ENCODE measurements around the gene NEXMIF. TPM values are rescaled to one million over a fixed set of nuclear protein-coding genes. Genes with fewer than 3 reads are reported as not detected.

The NEXMIF gene
- polyA plus RNA-seq, 1 donor from 2014 or later = 12.8 TPM

DNA sequence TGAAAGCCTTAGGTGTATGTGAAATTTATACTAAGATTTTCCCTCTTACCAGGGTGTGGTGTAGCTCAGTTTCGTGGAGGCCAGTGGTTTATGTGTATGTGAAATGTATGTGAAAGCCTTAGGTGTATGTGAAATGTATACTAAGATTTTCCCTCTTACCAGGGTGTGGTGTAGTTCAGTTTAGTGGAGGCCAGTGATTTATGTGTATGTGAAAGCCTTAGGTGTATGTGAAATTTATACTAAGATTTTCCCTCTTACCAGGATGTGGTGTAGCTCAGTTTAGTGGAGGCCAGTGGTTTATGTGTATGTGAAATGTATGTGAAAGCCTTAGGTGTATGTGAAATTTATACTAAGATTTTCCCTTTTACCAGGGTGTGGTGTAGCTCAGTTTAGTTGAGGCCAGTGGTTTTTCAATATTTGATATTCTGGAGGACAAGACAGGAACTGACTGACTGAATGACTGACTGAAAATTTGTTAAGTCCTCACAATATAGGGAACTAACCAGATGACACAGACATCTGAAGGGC lies 143.7 kb downstream of the NEXMIF start:
- no peaks in the 10 kb centered on the region for H3K9me3 ChIP-seq (ENCODE audit: low read length)
- H3K4me3 ChIP-seq (ENCODE audit: low read length) = no peak overlapping the region
- TF ChIP-seq EZH2 (IDR thresholded peaks at IDR 0.05; ENCODE audit: borderline replicate concordance, insufficient read depth, low read length, poor library complexity, severe bottlenecking) (no peak), EP300 (conservative IDR thresholded peaks at IDR 0.05; ENCODE audit: poor library complexity, severe bottlenecking) (no peak), MXI1 (conservative IDR thresholded peaks at IDR 0.05; ENCODE audit: poor library complexity, severe bottlenecking) (no peak), TAF1 (IDR thresholded peaks at IDR 0.05; ENCODE audit: low read depth) (no peak), RAD21 (conservative IDR thresholded peaks at IDR 0.05) (no peak), SMC3 (conservative IDR thresholded peaks at IDR 0.05; ENCODE audit: poor library complexity) (no peak), POLR2AphosphoS5 (IDR thresholded peaks at IDR 0.05) (no peak)
- TF ChIP-seq, protein P1, sequence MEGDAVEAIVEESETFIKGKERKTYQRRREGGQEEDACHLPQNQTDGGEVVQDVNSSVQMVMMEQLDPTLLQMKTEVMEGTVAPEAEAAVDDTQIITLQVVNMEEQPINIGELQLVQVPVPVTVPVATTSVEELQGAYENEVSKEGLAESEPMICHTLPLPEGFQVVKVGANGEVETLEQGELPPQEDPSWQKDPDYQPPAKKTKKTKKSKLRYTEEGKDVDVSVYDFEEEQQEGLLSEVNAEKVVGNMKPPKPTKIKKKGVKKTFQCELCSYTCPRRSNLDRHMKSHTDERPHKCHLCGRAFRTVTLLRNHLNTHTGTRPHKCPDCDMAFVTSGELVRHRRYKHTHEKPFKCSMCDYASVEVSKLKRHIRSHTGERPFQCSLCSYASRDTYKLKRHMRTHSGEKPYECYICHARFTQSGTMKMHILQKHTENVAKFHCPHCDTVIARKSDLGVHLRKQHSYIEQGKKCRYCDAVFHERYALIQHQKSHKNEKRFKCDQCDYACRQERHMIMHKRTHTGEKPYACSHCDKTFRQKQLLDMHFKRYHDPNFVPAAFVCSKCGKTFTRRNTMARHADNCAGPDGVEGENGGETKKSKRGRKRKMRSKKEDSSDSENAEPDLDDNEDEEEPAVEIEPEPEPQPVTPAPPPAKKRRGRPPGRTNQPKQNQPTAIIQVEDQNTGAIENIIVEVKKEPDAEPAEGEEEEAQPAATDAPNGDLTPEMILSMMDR (IDR thresholded peaks at IDR 0.05; ENCODE audit: poor library complexity, severe bottlenecking) = no peak
- TF ChIP-seq, protein P2, sequence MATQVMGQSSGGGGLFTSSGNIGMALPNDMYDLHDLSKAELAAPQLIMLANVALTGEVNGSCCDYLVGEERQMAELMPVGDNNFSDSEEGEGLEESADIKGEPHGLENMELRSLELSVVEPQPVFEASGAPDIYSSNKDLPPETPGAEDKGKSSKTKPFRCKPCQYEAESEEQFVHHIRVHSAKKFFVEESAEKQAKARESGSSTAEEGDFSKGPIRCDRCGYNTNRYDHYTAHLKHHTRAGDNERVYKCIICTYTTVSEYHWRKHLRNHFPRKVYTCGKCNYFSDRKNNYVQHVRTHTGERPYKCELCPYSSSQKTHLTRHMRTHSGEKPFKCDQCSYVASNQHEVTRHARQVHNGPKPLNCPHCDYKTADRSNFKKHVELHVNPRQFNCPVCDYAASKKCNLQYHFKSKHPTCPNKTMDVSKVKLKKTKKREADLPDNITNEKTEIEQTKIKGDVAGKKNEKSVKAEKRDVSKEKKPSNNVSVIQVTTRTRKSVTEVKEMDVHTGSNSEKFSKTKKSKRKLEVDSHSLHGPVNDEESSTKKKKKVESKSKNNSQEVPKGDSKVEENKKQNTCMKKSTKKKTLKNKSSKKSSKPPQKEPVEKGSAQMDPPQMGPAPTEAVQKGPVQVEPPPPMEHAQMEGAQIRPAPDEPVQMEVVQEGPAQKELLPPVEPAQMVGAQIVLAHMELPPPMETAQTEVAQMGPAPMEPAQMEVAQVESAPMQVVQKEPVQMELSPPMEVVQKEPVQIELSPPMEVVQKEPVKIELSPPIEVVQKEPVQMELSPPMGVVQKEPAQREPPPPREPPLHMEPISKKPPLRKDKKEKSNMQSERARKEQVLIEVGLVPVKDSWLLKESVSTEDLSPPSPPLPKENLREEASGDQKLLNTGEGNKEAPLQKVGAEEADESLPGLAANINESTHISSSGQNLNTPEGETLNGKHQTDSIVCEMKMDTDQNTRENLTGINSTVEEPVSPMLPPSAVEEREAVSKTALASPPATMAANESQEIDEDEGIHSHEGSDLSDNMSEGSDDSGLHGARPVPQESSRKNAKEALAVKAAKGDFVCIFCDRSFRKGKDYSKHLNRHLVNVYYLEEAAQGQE (IDR thresholded peaks at IDR 0.05; ENCODE audit: borderline replicate concordance) = no peak
- H3K9ac ChIP-seq (ENCODE audit: low read length) = no peak overlapping the region
- H3K27ac ChIP-seq (ENCODE audit: low read length) = no peak overlapping the region
- no peak overlapping the region for H3K4me2 ChIP-seq (ENCODE audit: low read length)
- H3K9me2 ChIP-seq (ENCODE audit: insufficient read depth, low read length) = no peaks in the 10 kb centered on the region
- no peaks in the 10 kb centered on the region for H3K27me3 ChIP-seq (ENCODE audit: insufficient read depth, low read depth, low read length)
- H3F3A ChIP-seq (ENCODE audit: insufficient read depth, low read length, poor library complexity, severe bottlenecking) = no peaks in the 10 kb centered on the region
- no peaks in the 10 kb centered on the region for H3K36me3 ChIP-seq (ENCODE audit: insufficient read depth, low read length)
- no peak overlapping the region for H2AFZ ChIP-seq (ENCODE audit: low read depth, low read length)
- H4K20me1 ChIP-seq (ENCODE audit: insufficient read depth) = no peaks in the 10 kb centered on the region
- H3K79me2 ChIP-seq (replicated peaks; ENCODE audit: insufficient read depth, low read length) = no peaks in the 10 kb centered on the region

DNA sequence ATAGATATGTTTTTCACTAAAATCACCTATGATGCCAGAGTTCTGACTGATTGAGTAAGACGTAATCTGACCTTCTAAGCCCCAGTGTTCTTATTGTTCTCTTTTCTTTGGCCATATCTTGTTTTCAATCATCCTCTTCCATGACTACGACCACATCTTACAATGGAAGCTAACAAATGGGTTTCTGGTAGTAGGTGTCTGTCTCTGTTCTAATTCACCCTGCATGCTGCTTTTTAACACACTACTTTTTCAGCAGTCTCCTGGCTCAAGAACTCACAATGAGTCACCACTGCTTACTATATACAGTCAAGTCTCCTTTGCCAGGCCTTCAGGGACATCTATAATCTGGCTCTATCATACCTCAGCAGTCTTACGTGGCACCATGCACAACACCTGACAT lies 146.1 kb downstream of the NEXMIF start:
- H3K4me3 ChIP-seq (ENCODE audit: low read length) = no peak overlapping the region
- no peak overlapping the region for H3K27ac ChIP-seq (ENCODE audit: low read length)
- H3K9ac ChIP-seq (ENCODE audit: low read length) = no peak overlapping the region
- no peak overlapping the region for H2AFZ ChIP-seq (ENCODE audit: low read depth, low read length)
- no peaks in the 10 kb centered on the region for H3K79me2 ChIP-seq (replicated peaks; ENCODE audit: insufficient read depth, low read length)
- no peaks in the 10 kb centered on the region for H3K36me3 ChIP-seq (ENCODE audit: insufficient read depth, low read length)
- TF ChIP-seq, protein P1 (IDR thresholded peaks at IDR 0.05; ENCODE audit: poor library complexity, severe bottlenecking) = no peak
- TF ChIP-seq, protein P2 (IDR thresholded peaks at IDR 0.05; ENCODE audit: borderline replicate concordance) = no peak
- TF ChIP-seq RAD21 (conservative IDR thresholded peaks at IDR 0.05) = no peak
- TF ChIP-seq EZH2 (IDR thresholded peaks at IDR 0.05; ENCODE audit: borderline replicate concordance, insufficient read depth, low read length, poor library complexity, severe bottlenecking) = no peak
- no peaks in the 10 kb centered on the region for H4K20me1 ChIP-seq (ENCODE audit: insufficient read depth)
- H3K9me3 ChIP-seq (ENCODE audit: low read length) = no peaks in the 10 kb centered on the region
- no peaks in the 10 kb centered on the region for H3K9me2 ChIP-seq (ENCODE audit: insufficient read depth, low read length)
- H3K4me2 ChIP-seq (ENCODE audit: low read length) = no peak overlapping the region
- H3K27me3 ChIP-seq (ENCODE audit: insufficient read depth, low read depth, low read length) = no peaks in the 10 kb centered on the region
- H3F3A ChIP-seq (ENCODE audit: insufficient read depth, low read length, poor library complexity, severe bottlenecking) = no peaks in the 10 kb centered on the region

All from neural cell (in vitro differentiated cells).